Coronary artery (tissue), 2 donors: Measurements from ENCODE around the gene CNR1.

Source experiments
- DNase-seq: peaks from one replicate; pipeline ENCODE4 v3.0.0-alpha.2; 2017; ENCODE audit warnings: low spot score
- H3K27ac ChIP-seq, 2 donors: fragments of 200-600 bp; sonication (generic); one replicate each; pipeline ENCODE4 v1.5.1; 2016 to 2019
- H3K4me3 ChIP-seq: fragments of 200-600 bp; sonication (generic); 2 replicates; pipeline ENCODE4 v1.5.1; 2016; ENCODE audit warnings: mild to moderate bottlenecking, moderate library complexity
- TF ChIP-seq, protein P1 (sequence below): fragments of 200-600 bp; sonication (generic); IDR thresholded peaks from one replicate; pipeline ENCODE4 v1.5.1; 2019; ENCODE audit warnings: antibody characterized with exemption

The CNR1 gene

DNA sequence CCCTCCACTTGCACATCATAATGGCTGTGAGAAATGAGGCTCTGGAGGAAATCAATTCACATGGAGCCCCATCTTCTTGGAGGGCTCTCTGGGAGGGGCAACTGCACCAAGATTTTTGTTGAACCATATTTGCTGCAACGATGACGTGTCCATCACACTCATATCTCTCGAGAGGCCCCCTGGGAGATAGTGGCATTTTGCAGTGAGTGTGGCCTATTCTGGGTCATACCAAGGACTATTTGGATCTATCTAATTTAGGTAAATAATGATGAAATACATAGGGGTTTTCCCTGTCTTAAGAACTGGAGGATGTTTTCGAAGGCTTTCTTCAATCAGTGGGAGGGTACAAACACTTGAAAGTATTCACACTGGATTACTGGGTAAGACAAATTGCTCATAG, 31.6 kb downstream of the CNR1 start:
- DNase-seq = no peak
- H3K4me3 ChIP-seq = no peak overlapping the region
- TF ChIP-seq, protein P1, sequence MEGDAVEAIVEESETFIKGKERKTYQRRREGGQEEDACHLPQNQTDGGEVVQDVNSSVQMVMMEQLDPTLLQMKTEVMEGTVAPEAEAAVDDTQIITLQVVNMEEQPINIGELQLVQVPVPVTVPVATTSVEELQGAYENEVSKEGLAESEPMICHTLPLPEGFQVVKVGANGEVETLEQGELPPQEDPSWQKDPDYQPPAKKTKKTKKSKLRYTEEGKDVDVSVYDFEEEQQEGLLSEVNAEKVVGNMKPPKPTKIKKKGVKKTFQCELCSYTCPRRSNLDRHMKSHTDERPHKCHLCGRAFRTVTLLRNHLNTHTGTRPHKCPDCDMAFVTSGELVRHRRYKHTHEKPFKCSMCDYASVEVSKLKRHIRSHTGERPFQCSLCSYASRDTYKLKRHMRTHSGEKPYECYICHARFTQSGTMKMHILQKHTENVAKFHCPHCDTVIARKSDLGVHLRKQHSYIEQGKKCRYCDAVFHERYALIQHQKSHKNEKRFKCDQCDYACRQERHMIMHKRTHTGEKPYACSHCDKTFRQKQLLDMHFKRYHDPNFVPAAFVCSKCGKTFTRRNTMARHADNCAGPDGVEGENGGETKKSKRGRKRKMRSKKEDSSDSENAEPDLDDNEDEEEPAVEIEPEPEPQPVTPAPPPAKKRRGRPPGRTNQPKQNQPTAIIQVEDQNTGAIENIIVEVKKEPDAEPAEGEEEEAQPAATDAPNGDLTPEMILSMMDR = no peak
- no peak overlapping the region for H3K27ac ChIP-seq

DNA sequence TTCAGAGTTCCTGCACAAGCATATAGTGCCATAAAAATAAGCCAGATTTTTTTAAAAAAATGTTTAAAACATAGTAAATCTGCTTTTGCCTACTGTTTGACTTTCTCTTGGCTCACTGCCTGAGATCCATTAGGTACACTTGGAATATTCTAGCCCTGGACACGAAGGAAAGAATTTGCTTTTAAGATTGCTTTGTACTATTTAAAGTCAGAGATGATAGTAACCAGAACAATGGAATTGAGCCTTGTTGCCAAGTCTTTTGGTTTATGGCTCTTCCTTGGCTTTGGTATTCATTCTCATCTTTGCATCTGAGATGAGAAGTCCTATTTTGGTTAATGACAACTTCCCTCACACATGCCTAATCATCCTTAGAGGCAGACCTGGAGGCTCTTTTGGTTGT, 32.4 kb downstream of the CNR1 start:
- no peak overlapping the region for H3K4me3 ChIP-seq
- no peak overlapping the region for H3K27ac ChIP-seq
- no peak for DNase-seq
- TF ChIP-seq, protein P1 = no peak

DNA sequence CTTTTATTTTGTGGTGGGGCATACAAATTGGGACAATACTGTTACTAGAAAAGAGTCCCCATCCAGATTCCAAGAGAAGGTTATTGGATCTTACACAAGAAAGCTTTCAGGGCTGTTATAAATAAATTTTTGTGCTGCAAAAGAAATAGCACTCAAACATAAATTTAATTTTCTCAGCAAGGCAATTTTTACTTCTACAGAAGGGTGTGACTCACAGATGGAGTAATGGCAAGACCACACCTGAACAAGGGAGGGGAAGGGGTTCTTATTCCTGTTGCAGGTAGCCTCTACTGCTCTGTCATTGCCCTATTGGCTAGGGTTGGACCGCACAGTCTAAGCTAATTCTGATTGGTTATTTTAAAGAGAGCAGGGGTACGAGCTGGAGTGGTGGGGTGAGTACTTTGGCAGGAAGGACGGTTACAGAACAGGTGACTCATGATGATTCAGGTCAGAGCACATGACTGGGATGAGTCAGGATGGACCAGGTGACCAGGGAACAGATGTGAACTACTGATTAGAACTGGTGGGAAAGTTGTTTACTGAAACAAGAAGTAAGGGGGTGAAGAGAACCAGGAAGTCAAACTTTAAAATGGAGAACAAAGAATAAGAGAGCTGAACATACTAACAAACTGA, 41.1 kb downstream of the CNR1 start:
- H3K4me3 ChIP-seq = no peak overlapping the region

GRCh38 chr6:88120635-88121034, 45.5 kb downstream of the CNR1 start:
- no peak for DNase-seq
- Histone ChIP-seq H3K27ac (no peak overlapping the region), H3K4me3 (no peak overlapping the region)
- TF ChIP-seq, protein P1 = no peak

More for the DNA sequence above, 41.1 kb downstream of the CNR1 start:
- no peak overlapping the region for H3K27ac ChIP-seq
- TF ChIP-seq, protein P1 = no peak
- DNase-seq = no peak

GRCh38 chr6:88119769-88120168, 46.4 kb downstream of the CNR1 start:
- no peak for DNase-seq
- Histone ChIP-seq H3K4me3 (no peak overlapping the region), H3K27ac (no peak overlapping the region)
- TF ChIP-seq, protein P1 = no peak

DNA sequence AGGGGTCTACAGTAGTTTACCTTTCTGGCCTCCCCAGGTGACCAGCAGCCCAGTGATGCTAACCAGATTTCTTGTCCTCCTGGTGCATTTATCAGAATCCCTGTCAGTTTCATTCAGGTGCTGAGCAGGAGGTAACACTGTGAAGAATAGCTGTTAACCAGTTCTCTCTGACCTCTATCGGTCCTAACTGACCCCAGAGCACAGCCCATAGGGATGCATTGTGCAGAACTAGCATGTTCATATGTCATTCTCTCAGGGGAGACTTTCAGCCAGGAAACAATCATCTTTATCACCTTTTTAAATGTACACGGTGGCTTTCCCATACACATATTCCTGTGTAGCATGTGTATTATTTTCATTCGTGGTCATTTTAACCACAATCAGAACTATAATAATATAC, 49.9 kb downstream of the CNR1 start:
- no peak overlapping the region for H3K27ac ChIP-seq

DNA sequence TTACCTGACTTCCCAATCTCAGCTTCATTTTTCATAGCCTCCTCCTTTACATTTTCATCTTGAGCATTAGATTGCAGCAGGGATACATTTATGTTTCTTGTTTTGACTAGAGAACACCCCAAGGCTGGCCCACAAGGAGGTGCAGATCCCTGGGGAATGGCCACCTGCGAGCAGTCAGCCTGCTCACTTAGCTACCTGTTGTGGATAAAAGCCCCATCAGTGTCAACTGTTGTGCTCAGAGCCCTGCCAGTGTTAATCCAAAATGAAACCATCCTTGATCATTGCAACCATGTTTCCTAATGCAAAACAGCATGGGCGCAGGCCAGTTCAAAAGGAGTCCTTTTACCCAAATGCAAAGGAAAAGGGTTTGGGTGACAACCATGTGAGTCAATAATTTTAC, 50.8 kb downstream of the CNR1 start:
- H3K27ac ChIP-seq = no peak overlapping the region
- TF ChIP-seq, protein P1 = no peak
- no peak overlapping the region for H3K4me3 ChIP-seq
- no peak for DNase-seq

More for the DNA sequence above, 49.9 kb downstream of the CNR1 start:
- no peak for DNase-seq
- TF ChIP-seq, protein P1 = no peak
- no peak overlapping the region for H3K4me3 ChIP-seq
